HEK293 (cell line): ENCODE measurements around the gene TUBB3.
A peak's percentile ranks its signal among the peaks of the same experiment; 100 is the strongest.

Source experiments
- CTCF ChIA-PET: fragments of 350-600 bp; formaldehyde crosslinking; extraction: SDS; loops from one replicate; lab custom pipeline; 2021; ENCODE audit warnings: antibody characterized with exemption; lab: Yijun Ruan, JAX
- POLR2A ChIA-PET: fragments of 300-600 bp; formaldehyde crosslinking; extraction: SDS; loops from one replicate; lab custom pipeline; 2020; ENCODE audit warnings: antibody characterized with exemption, inconsistent platforms; lab: Yijun Ruan, JAX
- H3K27ac ChIP-seq: fragments of 200-500 bp; sonication (Bioruptor generic); 2 replicates; pipeline ENCODE4 v1.5.1; 2014; ENCODE audit warnings: low read depth, low read length, control low read depth, inconsistent platforms; ENCODE audit errors: extremely low read depth
- H3K36me3 ChIP-seq, 2 experiments: fragments of 200-500 bp in 1 of 2; sonication (Bioruptor generic) in 1 of 2; 1 replicate in 1 of 2; 2 replicates in 1 of 2; pipeline ENCODE4 v1.5.1; 2014 to 2017; ENCODE audit warnings: inconsistent platforms in 2 of 2, low read length in 2 of 2; ENCODE audit not compliant: control insufficient read depth in 2 of 2, insufficient read depth in 1 of 2
- H3K4me1 ChIP-seq: fragments of 200-500 bp; sonication (Bioruptor generic); 2 replicates; pipeline ENCODE4 v1.5.1; 2014; ENCODE audit warnings: mild to moderate bottlenecking, low read length, inconsistent platforms; ENCODE audit not compliant: control insufficient read depth, insufficient read depth
- H3K4me3 ChIP-seq: 2 replicates; pipeline ENCODE4 v1.5.1; 2011; ENCODE audit warnings: low read depth, mild to moderate bottlenecking, control low read depth, low read length, moderate library complexity
- H3K9me3 ChIP-seq: fragments of 200-500 bp; sonication (Bioruptor generic); 2 replicates; pipeline ENCODE4 v1.5.1; 2014; ENCODE audit warnings: low read depth, low read length, inconsistent platforms; ENCODE audit not compliant: control insufficient read depth, insufficient read depth
- BCL11A ChIP-seq: fragments of 450-650 bp; formaldehyde crosslinking; IDR thresholded peaks from 2 replicates; pipeline ENCODE4 v1.5.1; 2016; ENCODE audit warnings: low read depth, missing biosample characterization, missing genetic modification characterization
- BCL11B ChIP-seq: fragments of 450-650 bp; formaldehyde crosslinking; IDR thresholded peaks from 2 replicates; pipeline ENCODE4 v1.5.1; 2016; ENCODE audit warnings: low read depth, missing biosample characterization, missing genetic modification characterization
- GLIS1 ChIP-seq: fragments of 450-650 bp; formaldehyde crosslinking; IDR thresholded peaks from 2 replicates; pipeline ENCODE4 v1.5.1; 2016; ENCODE audit warnings: missing biosample characterization, missing genetic modification characterization
- HIC1 ChIP-seq: fragments of 450-650 bp; formaldehyde crosslinking; IDR thresholded peaks from 2 replicates; pipeline ENCODE4 v1.5.1; 2016; ENCODE audit warnings: missing biosample characterization, missing genetic modification characterization
- IKZF3 ChIP-seq: fragments of 450-650 bp; IDR thresholded peaks from 2 replicates; pipeline ENCODE4 v1.5.0; 2018; ENCODE audit warnings: missing biosample characterization, mild to moderate bottlenecking, missing genetic modification characterization, moderate library complexity
- KLF8 ChIP-seq: fragments of 450-650 bp; formaldehyde crosslinking; IDR thresholded peaks from 2 replicates; pipeline ENCODE4 v1.5.1; 2016; ENCODE audit warnings: missing biosample characterization, missing genetic modification characterization
- MEIS1 ChIP-seq: sonication (generic); formaldehyde crosslinking; IDR thresholded peaks from 2 replicates; pipeline ENCODE4 v1.8.1; 2022; ENCODE audit warnings: missing genetic modification reagents, mild to moderate bottlenecking, borderline replicate concordance
- PRDM6 ChIP-seq: fragments of 450-650 bp; formaldehyde crosslinking; IDR thresholded peaks from 2 replicates; pipeline ENCODE4 v1.5.1; 2017; ENCODE audit warnings: missing biosample characterization, missing genetic modification characterization
- REPIN1 ChIP-seq: fragments of 450-650 bp; formaldehyde crosslinking; IDR thresholded peaks from 2 replicates; pipeline ENCODE4 v1.5.1; 2017; ENCODE audit warnings: missing biosample characterization, missing genetic modification characterization, low read depth
- SCRT1 ChIP-seq: fragments of 450-650 bp; formaldehyde crosslinking; IDR thresholded peaks from 2 replicates; pipeline ENCODE4 v1.5.1; 2016; ENCODE audit warnings: missing biosample characterization, missing genetic modification characterization, borderline replicate concordance
- SP3 ChIP-seq: fragments of 450-650 bp; formaldehyde crosslinking; IDR thresholded peaks from 2 replicates; pipeline ENCODE4 v1.5.1; 2016; ENCODE audit warnings: missing biosample characterization, missing genetic modification characterization
- ZBTB26 ChIP-seq: fragments of 450-650 bp; formaldehyde crosslinking; optimal IDR thresholded peaks from 2 replicates; pipeline ENCODE3; 2016; ENCODE audit warnings: missing biosample characterization, mild to moderate bottlenecking, missing genetic modification characterization
- ZBTB48 ChIP-seq: fragments of 450-650 bp; formaldehyde crosslinking; IDR thresholded peaks from 2 replicates; pipeline ENCODE4 v1.5.1; 2016; ENCODE audit warnings: missing biosample characterization, missing genetic modification characterization
- ZNF132 ChIP-seq: fragments of 450-650 bp; formaldehyde crosslinking; IDR thresholded peaks from 2 replicates; pipeline ENCODE4 v1.5.1; 2017; ENCODE audit warnings: missing biosample characterization, missing genetic modification characterization, borderline replicate concordance
- ZNF138 ChIP-seq: fragments of 450-650 bp; formaldehyde crosslinking; IDR thresholded peaks from 2 replicates; pipeline ENCODE4 v1.5.1; 2016; ENCODE audit warnings: missing biosample characterization, missing genetic modification characterization, borderline replicate concordance
- ZNF248 ChIP-seq: fragments of 450-650 bp; formaldehyde crosslinking; IDR thresholded peaks from 2 replicates; pipeline ENCODE4 v1.5.1; 2017; ENCODE audit warnings: missing biosample characterization, missing genetic modification characterization
- ZNF335 ChIP-seq: fragments of 450-650 bp; formaldehyde crosslinking; conservative IDR thresholded peaks from 2 replicates; pipeline ENCODE4 v1.5.1; 2016; ENCODE audit warnings: missing biosample characterization, missing genetic modification characterization
- ZNF423 ChIP-seq: fragments of 450-650 bp; formaldehyde crosslinking; IDR thresholded peaks from 2 replicates; pipeline ENCODE4 v1.5.1; 2016; ENCODE audit warnings: missing biosample characterization, missing genetic modification characterization
- ZNF488 ChIP-seq: fragments of 450-650 bp; formaldehyde crosslinking; IDR thresholded peaks from 2 replicates; pipeline ENCODE4 v1.5.1; 2016; ENCODE audit warnings: missing biosample characterization, missing genetic modification characterization
- ZNF529 ChIP-seq: fragments of 450-650 bp; formaldehyde crosslinking; IDR thresholded peaks from 2 replicates; pipeline ENCODE4 v1.5.1; 2017; ENCODE audit warnings: missing genetic modification characterization, missing biosample characterization; ENCODE audit not compliant: insufficient replicate concordance
- ZNF571 ChIP-seq: fragments of 450-650 bp; formaldehyde crosslinking; IDR thresholded peaks from 2 replicates; pipeline ENCODE4 v1.5.0; 2017; ENCODE audit warnings: missing biosample characterization, missing genetic modification characterization
- ZNF658 ChIP-seq: fragments of 450-650 bp; formaldehyde crosslinking; IDR thresholded peaks from 2 replicates; pipeline ENCODE4; 2016; ENCODE audit warnings: missing biosample characterization, missing genetic modification characterization
- ZNF660 ChIP-seq: fragments of 450-650 bp; IDR thresholded peaks from 2 replicates; pipeline ENCODE4 v1.5.1; 2018; ENCODE audit warnings: missing biosample characterization, mild to moderate bottlenecking, missing genetic modification characterization
- ZNF776 ChIP-seq: fragments of 450-650 bp; formaldehyde crosslinking; IDR thresholded peaks from 2 replicates; pipeline ENCODE4 v1.5.0; 2017; ENCODE audit warnings: missing biosample characterization, missing genetic modification characterization, borderline replicate concordance
- ZNF843 ChIP-seq: fragments of 450-650 bp; formaldehyde crosslinking; IDR thresholded peaks from 2 replicates; pipeline ENCODE4 v1.5.1; 2016; ENCODE audit warnings: missing biosample characterization, missing genetic modification characterization
- ZSCAN23 ChIP-seq: fragments of 450-650 bp; formaldehyde crosslinking; IDR thresholded peaks from 2 replicates; pipeline ENCODE4 v1.5.1; 2016; ENCODE audit warnings: missing biosample characterization, missing genetic modification characterization

Gene TUBB3

GRCh38 chr16:89917773-89918452 is 5.2 kb upstream of the TUBB3 start (continued):
- TF ChIP-seq PRDM6 (tag by site-specific recombination), result no peak; the same call in 1 of the 2 replicates
- TF ChIP-seq ZNF571, result no peak
- TF ChIP-seq ZNF423 (tag by site-specific recombination), result peak; percentile 99
- no peak for TF ChIP-seq ZNF529 (tag by site-specific recombination)
- no peak for TF ChIP-seq MEIS1 (CRISPR knock-in tag)
- peak; percentile 21; the same call in 1 of the 2 replicates for TF ChIP-seq ZNF488
- TF ChIP-seq ZNF248 (tag by site-specific recombination), result no peak
- peak; percentile 91 for TF ChIP-seq HIC1 (tag by site-specific recombination)

- no peaks in the 10 kb centered on the region for H3K36me3 ChIP-seq
- POLR2A ChIA-PET, result interaction anchor here (0.7 to 2.2 kb wide), 3 partner anchors 30 to 102 kb away, joined by 3 to 7 read pairs (median 3); partner anchors contain the start of gene TCF25
- H3K4me3 ChIP-seq, result peak within 1 kb of the TSS; percentile 26
- H3K27ac ChIP-seq, result peak within 1 kb of the TSS; percentile 56; the same call in 1 of the 2 replicates
- H3K9me3 ChIP-seq, result no peaks in the 10 kb centered on the region
- peaks cover 25% of the 10 kb centered on the region for H3K4me1 ChIP-seq
- CTCF ChIA-PET, result interaction anchor here (0.6 to 1.7 kb wide), 5 partner anchors 8 to 1800 kb away, joined by 3 to 8 read pairs (median 4); no protein-coding TSS in a partner anchor
- TF ChIP-seq ZSCAN23 (no peak), ZBTB26 (tag by site-specific recombination) (no peak), PRDM6 (tag by site-specific recombination) (no peak), GLIS1 (tag by site-specific recombination) (peak; percentile 71), BCL11A (tag by site-specific recombination) (no peak), ZNF776 (tag by site-specific recombination) (no peak), KLF8 (tag by site-specific recombination) (peak; percentile 10; the same call in 1 of the 2 replicates), IKZF3 (tag by site-specific recombination) (no peak), ZBTB48 (tag by site-specific recombination) (no peak), ZNF132 (tag by site-specific recombination) (no peak), REPIN1 (tag by site-specific recombination) (no peak), ZNF843 (tag by site-specific recombination) (no peak; the same call in 1 of the 2 replicates), ZNF138 (no peak), ZNF335 (tag by site-specific recombination) (peak; percentile 82), ZNF660 (tag by site-specific recombination) (0 out of 2 replicates have a peak, but pooled peaks have one; percentile 12), BCL11B (tag by site-specific recombination) (no peak), SP3 (tag by site-specific recombination) (peak; percentile 68), ZNF658 (tag by site-specific recombination) (no peak), SCRT1 (tag by site-specific recombination) (no peak)
These were observed 4.4 kb upstream of the TUBB3 start, which contains the start of gene MC1R for GRCh38 chr16:89918453-89919347. Gene MC1R (plus strand): TSS chr16:89918862. CDS start chr16:89919259, 397 bp downstream.
